T-helper 2 cell treated with Interferon-gamma antibody and Interleukin-4, amounts not matched to agents 5 μg/mL and 100 μg/mL, for 36 hours (primary cell): ENCODE measurements around the gene STOM.

ENCODE experiments used
- DNase-seq: peaks from one replicate; pipeline ENCODE4 v3.0.0; 2021; ENCODE audit warnings: low spot score
- H3K27ac Mint-ChIP-seq: one replicate; pipeline ENCODE4 v1.8.0; 2021; ENCODE audit warnings: mild to moderate bottlenecking, mixed read lengths
- H3K27me3 Mint-ChIP-seq: one replicate; pipeline ENCODE4 v1.8.0; 2021; ENCODE audit warnings: low read depth, mixed read lengths
- H3K36me3 Mint-ChIP-seq: one replicate; pipeline ENCODE4 v1.8.0; 2021; ENCODE audit warnings: low read depth, mixed read lengths
- H3K4me1 Mint-ChIP-seq: one replicate; pipeline ENCODE4 v1.8.0; 2021; ENCODE audit warnings: low read depth, mixed read lengths
- H3K4me3 Mint-ChIP-seq: one replicate; pipeline ENCODE4 v1.8.0; 2022; ENCODE audit warnings: mild to moderate bottlenecking, moderate library complexity, mixed read lengths
- H3K9me3 Mint-ChIP-seq: one replicate; pipeline ENCODE4 v1.8.0; 2021; ENCODE audit warnings: mixed read lengths

The STOM gene

DNA sequence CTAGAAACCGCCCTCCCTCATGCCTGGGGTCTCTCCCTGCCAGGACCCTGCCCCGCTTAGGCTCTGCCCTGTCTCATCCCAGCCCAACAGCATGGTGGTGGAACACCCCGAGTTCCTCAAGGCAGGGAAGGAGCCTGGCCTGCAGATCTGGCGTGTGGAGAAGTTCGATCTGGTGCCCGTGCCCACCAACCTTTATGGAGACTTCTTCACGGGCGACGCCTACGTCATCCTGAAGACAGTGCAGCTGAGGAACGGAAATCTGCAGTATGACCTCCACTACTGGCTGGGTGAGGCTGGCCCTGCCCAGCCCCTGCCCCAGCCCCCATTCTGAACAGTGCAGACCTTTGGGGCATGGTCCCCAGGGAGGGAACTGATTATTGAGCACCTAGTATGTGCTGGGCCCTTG, 68.2 kb downstream of the STOM start:
- H3K27ac Mint-ChIP-seq = no peak overlapping the region
- no peak overlapping the region for H3K4me3 Mint-ChIP-seq
- no peaks in the 10 kb centered on the region for H3K9me3 Mint-ChIP-seq
- no peak for DNase-seq
- H3K4me1 Mint-ChIP-seq = peaks cover 9% of the 10 kb centered on the region
- peaks cover 25% of the 10 kb centered on the region for H3K27me3 Mint-ChIP-seq
- H3K36me3 Mint-ChIP-seq = no peaks in the 10 kb centered on the region

- H3K27me3 Mint-ChIP-seq = peaks cover 25% of the 10 kb centered on the region
- H3K27ac Mint-ChIP-seq = no peak overlapping the region
- no peaks in the 10 kb centered on the region for H3K9me3 Mint-ChIP-seq
- H3K4me3 Mint-ChIP-seq = peak overlapping the region; percentile 61
- H3K4me1 Mint-ChIP-seq = peaks cover 9% of the 10 kb centered on the region
- no peak for DNase-seq
- H3K36me3 Mint-ChIP-seq = no peaks in the 10 kb centered on the region
Measured at GRCh38 chr9:121300283-121301119, 69.5 kb downstream of the STOM start.

- DNase-seq = peak; percentile 9
- peak overlapping the region; percentile 61 for H3K4me3 Mint-ChIP-seq
- H3K27me3 Mint-ChIP-seq = peaks cover 25% of the 10 kb centered on the region
- no peaks in the 10 kb centered on the region for H3K36me3 Mint-ChIP-seq
- H3K9me3 Mint-ChIP-seq = no peaks in the 10 kb centered on the region
- peaks cover 9% of the 10 kb centered on the region for H3K4me1 Mint-ChIP-seq
- H3K27ac Mint-ChIP-seq = no peak overlapping the region
Measured at GRCh38 chr9:121299467-121300282, 70.4 kb downstream of the STOM start.

DNA sequence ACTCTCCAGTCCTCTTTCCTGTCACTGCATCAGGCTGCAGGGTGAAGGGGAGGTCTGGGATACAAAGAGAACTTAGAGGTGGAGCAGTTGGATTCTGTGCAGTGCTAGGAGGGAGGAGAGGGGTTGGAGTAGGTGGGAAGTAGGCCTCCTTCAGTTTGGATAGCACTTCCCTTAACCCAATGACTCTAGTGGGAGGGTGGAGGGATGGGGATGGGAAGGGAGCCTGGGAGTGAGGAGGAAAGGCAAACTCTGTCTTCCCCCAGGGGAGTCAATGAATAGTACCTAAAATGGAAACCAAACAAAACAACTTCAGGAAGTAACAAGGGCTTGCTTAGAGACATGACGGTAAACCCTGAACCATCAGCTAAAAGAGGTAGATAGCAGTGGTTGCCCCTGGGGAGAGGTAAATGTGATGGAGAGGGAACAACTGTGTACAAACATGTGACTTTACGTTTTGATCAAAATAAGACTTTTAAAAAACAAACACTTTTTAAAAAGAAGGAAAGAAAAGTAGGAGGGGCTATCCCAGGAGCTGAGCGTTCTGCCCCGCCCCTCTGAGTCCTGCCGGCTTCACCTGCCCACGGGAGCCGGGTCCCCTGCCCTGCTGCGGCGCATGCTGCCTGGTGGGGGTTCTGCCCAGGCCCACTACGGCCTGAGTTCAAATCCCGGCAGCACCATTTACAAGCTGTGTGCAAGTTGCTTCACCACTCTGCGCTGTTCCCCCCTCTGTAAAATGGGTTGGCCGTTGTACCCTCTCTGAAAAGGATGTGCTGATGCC, 71.2 kb downstream of the STOM start:
- no peaks in the 10 kb centered on the region for H3K36me3 Mint-ChIP-seq
- no peak for DNase-seq
- no peak overlapping the region for H3K27ac Mint-ChIP-seq
- H3K9me3 Mint-ChIP-seq = no peaks in the 10 kb centered on the region
- H3K4me1 Mint-ChIP-seq = peaks cover 9% of the 10 kb centered on the region
- peaks cover 25% of the 10 kb centered on the region for H3K27me3 Mint-ChIP-seq
- H3K4me3 Mint-ChIP-seq = peak overlapping the region; percentile 53

GRCh38 chr9:121298016-121298538, 72.0 kb downstream of the STOM start:
- Mint-ChIP-seq H3K27me3 (peaks cover 25% of the 10 kb centered on the region), H3K36me3 (no peaks in the 10 kb centered on the region), H3K27ac (no peak overlapping the region), H3K4me1 (peaks cover 9% of the 10 kb centered on the region), H3K4me3 (no peak overlapping the region), H3K9me3 (no peaks in the 10 kb centered on the region)
- DNase-seq = no peak

DNA sequence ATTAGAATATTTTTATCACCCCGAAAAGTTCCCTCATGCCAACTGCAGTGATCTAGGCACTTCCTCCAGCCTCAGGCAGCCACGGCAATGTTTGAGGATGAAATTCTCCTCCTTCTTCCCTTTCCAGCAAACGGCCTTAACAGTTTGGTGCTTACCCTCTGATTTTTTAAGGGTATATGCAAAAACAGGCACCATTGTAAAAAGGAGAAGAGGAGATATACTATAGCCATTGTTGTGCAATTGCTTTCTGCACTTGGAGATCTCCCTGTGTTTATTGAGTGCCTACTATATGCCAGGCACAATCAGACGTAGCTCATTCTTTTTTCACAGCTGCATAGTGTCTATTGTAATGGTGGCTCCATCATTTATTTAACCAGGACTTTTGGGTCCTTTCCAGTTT, 72.7 kb downstream of the STOM start:
- no peak overlapping the region for H3K27ac Mint-ChIP-seq
- H3K27me3 Mint-ChIP-seq = peaks cover 25% of the 10 kb centered on the region
- H3K4me1 Mint-ChIP-seq = peaks cover 9% of the 10 kb centered on the region
- H3K4me3 Mint-ChIP-seq = no peak overlapping the region
- H3K9me3 Mint-ChIP-seq = no peaks in the 10 kb centered on the region
- no peak for DNase-seq
- no peaks in the 10 kb centered on the region for H3K36me3 Mint-ChIP-seq

GRCh38 chr9:121296213-121297127, 73.6 kb downstream of the STOM start:
- Mint-ChIP-seq H3K4me1 (peaks cover 9% of the 10 kb centered on the region), H3K27me3 (peaks cover 25% of the 10 kb centered on the region), H3K9me3 (no peaks in the 10 kb centered on the region), H3K4me3 (no peak overlapping the region), H3K27ac (no peak overlapping the region), H3K36me3 (no peaks in the 10 kb centered on the region)
- DNase-seq = no peak

GRCh38 chr9:121295662-121296191, 74.3 kb downstream of the STOM start:
- no peaks in the 10 kb centered on the region for H3K9me3 Mint-ChIP-seq
- H3K4me3 Mint-ChIP-seq = no peak overlapping the region
- DNase-seq = no peak
- peaks cover 9% of the 10 kb centered on the region for H3K4me1 Mint-ChIP-seq
- peaks cover 19% of the 10 kb centered on the region for H3K27me3 Mint-ChIP-seq
- H3K27ac Mint-ChIP-seq = no peak overlapping the region
- no peaks in the 10 kb centered on the region for H3K36me3 Mint-ChIP-seq

GRCh38 chr9:121294866-121295661, 75.0 kb downstream of the STOM start:
- H3K36me3 Mint-ChIP-seq = no peaks in the 10 kb centered on the region
- no peaks in the 10 kb centered on the region for H3K9me3 Mint-ChIP-seq
- H3K4me1 Mint-ChIP-seq = peaks cover 6% of the 10 kb centered on the region
- H3K27me3 Mint-ChIP-seq = peaks cover 13% of the 10 kb centered on the region
- no peak overlapping the region for H3K4me3 Mint-ChIP-seq
- no peak for DNase-seq
- no peak overlapping the region for H3K27ac Mint-ChIP-seq

- no peak overlapping the region for H3K4me3 Mint-ChIP-seq
- no peak for DNase-seq
- no peaks in the 10 kb centered on the region for H3K36me3 Mint-ChIP-seq
- peaks cover 5% of the 10 kb centered on the region for H3K4me1 Mint-ChIP-seq
- peaks cover 9% of the 10 kb centered on the region for H3K27me3 Mint-ChIP-seq
- H3K27ac Mint-ChIP-seq = no peak overlapping the region
- no peaks in the 10 kb centered on the region for H3K9me3 Mint-ChIP-seq
Measured at GRCh38 chr9:121294151-121294743, 75.8 kb downstream of the STOM start.

DNA sequence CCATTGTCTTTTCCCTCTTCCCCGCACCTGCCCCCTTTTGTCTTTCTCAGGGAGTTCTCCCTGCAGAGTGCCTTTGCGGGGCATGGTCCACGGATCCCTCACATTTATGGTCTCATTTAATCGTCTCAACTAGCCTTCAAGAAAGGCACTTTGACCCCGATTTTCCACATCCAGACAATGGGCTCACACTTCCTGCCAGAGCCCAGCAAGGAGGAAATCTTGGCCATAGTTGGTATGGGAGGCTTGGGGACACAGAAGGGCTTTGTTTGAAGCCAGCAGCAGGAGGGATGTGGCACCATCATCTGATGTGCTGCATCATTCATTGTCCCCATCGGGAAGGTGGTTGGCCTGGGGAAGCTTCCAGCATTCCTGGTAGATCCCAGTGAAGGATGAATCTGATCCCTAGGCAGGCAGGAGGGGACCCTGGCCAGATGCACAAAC, 77.2 kb downstream of the STOM start:
- Mint-ChIP-seq H3K9me3 (no peaks in the 10 kb centered on the region), H3K27me3 (no peaks in the 10 kb centered on the region), H3K36me3 (no peaks in the 10 kb centered on the region), H3K4me1 (peaks cover 5% of the 10 kb centered on the region), H3K27ac (no peak overlapping the region), H3K4me3 (no peak overlapping the region)
- DNase-seq = no peak

DNA sequence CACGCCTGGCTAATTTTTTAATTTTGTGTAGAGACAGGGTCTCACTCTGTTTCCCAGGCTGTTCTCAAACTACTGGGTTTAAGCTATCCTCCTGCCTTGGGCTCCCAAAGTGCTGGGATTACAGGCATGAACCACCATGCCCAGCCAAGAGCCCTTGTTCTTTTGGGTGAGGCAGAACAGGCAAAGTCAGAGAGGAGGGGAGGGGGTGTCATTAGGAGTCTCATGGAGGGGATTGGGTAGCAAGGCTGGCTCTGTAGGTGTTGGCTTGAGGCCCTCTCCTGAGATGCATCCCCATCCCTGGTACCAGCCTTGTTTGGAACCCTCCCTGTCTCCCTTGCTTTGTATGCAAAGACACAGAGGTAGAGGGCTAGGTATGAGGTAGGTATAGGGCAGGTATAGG, 78.0 kb downstream of the STOM start:
- Mint-ChIP-seq H3K9me3 (no peaks in the 10 kb centered on the region), H3K27ac (no peak overlapping the region), H3K27me3 (no peaks in the 10 kb centered on the region), H3K36me3 (no peaks in the 10 kb centered on the region), H3K4me3 (no peak overlapping the region), H3K4me1 (peaks cover 5% of the 10 kb centered on the region)
- no peak for DNase-seq
